GM10266 (cell line): ENCODE results near the gene SSBP2.
A peak's percentile ranks its signal among the peaks of the same experiment; 100 is the strongest.

ENCODE experiments used
- DNase-seq: peaks from one replicate; pipeline ENCODE4 v3.0.0; 2012; ENCODE audit errors: extremely low spot score
- TF ChIP-seq, protein P1 (sequence below): IDR thresholded peaks from 2 replicates; pipeline ENCODE4 v1.5.1; 2012; ENCODE audit warnings: mild to moderate bottlenecking, low read depth; ENCODE audit not compliant: control insufficient read depth, insufficient read depth; ENCODE audit errors: missing control alignments

The SSBP2 gene

DNA sequence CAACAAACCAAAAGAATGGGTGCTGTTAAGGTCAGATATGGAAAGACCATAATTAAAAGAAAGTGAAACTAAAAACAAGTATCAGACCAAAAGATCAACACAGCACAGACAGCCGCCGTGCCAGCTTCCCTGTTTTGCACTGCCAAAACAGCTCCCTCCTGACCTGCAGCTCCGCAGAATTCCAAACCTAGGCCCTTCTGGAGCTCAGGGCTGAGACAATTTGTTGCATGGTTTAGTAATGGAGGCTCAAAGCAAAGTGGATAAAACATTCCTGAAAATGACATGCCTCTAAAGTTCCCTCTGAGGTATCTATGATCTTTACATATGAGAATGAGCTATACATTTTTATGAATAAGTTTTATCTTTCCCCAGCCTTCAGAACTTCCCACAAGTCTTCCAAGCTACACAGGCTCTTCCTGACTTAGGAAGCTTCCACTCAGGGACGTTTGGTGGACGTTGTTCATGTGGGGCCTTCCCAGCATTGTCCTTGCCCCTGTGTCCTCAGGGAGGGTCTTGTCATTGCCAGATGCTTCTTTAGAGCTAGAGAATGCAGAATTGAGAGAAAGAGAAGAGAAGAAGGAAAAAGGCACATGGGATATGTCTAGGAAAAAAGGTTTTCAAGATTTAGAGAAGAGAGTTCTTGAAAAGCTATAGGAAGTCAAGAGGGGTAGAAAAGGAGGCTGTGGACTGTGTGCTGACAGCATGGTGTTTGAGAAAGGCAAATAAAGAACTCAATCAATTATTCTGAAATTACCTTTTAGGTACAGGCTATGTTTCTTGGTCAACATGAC, 28.4 kb upstream of the SSBP2 start:
- TF ChIP-seq, protein P1, sequence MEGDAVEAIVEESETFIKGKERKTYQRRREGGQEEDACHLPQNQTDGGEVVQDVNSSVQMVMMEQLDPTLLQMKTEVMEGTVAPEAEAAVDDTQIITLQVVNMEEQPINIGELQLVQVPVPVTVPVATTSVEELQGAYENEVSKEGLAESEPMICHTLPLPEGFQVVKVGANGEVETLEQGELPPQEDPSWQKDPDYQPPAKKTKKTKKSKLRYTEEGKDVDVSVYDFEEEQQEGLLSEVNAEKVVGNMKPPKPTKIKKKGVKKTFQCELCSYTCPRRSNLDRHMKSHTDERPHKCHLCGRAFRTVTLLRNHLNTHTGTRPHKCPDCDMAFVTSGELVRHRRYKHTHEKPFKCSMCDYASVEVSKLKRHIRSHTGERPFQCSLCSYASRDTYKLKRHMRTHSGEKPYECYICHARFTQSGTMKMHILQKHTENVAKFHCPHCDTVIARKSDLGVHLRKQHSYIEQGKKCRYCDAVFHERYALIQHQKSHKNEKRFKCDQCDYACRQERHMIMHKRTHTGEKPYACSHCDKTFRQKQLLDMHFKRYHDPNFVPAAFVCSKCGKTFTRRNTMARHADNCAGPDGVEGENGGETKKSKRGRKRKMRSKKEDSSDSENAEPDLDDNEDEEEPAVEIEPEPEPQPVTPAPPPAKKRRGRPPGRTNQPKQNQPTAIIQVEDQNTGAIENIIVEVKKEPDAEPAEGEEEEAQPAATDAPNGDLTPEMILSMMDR: no peak
- DNase-seq: peak; percentile 34

DNA sequence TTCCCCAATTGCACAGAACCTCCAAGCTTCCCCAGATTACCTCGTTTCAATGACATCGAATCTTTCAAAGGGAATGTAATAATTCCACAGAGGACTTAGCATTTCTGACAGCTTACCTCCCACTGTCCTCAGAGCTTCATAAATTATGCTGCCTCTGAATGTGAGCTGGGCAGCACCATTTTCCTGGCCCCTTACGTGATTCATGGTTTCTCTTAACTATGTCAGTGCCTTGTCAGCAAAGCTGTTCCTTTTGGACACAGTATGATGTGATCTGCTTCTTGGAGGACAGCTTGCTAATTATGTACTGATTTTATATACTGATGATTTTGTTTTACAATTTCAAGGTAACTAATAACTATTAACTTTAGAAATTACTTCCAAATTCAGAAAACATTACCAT, 27.7 kb upstream of the SSBP2 start:
- no peak for DNase-seq
- TF ChIP-seq, protein P1: no peak

DNA sequence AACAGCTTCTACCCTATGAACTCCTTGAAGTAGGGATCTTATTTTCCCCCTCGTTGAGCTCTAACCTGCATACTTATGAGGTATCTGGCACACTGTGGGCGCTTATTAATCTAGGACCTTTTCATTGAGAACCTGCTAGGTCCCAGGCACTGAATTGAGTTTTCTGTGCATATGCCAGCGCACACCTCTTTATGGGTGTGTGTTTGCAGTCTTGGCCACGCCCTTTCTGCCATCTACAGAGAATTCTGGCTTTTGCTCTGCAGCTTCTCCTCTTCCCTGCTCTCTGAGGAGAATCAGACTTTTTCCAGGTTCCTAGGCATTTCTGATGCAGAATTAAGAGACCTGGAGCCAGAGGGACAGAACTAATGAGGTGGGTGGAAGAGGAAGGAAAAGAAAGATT, 25.4 kb upstream of the SSBP2 start:
- no peak for DNase-seq
- TF ChIP-seq, protein P1: no peak

DNA sequence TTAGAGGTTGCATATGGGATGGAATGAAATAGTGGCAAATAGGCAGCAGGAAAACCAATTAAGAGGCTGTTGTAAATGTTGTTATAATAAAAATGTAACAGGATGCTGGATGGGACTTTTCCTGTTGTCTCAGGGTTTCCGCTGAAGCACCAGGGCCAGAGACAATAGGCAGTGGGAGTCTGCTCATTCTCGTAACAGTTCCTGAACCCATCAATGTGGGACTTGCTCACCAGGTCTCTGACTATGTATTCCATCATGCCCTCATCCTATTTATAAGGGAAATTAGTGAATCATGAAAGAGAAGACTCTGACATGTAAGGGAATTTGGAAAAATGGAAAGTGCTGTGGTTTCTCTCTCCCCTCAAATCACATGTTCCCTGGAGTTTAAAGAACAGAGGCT, 23.5 kb upstream of the SSBP2 start:
- DNase-seq: no peak
- TF ChIP-seq, protein P1: no peak

DNA sequence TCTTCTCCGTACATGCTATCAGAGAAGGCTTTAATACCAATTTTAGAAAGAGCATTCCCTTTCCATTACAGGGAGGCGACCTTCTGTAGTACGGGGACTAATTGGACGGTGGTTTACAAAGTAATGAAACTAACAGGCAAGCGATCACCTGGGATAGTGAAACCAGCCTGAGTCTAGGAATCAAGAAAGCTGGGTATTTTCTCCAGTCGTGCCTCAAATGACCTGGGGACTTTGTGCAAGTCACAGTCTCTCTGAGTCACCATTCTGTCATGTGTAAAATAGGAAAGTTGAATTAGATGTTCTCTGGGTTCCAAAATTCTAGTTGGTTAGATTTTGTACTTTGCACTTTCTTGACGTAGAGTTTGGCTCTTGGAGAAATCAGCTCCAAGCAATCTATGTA, 22.7 kb upstream of the SSBP2 start:
- no peak for DNase-seq
- TF ChIP-seq, protein P1: no peak

DNA sequence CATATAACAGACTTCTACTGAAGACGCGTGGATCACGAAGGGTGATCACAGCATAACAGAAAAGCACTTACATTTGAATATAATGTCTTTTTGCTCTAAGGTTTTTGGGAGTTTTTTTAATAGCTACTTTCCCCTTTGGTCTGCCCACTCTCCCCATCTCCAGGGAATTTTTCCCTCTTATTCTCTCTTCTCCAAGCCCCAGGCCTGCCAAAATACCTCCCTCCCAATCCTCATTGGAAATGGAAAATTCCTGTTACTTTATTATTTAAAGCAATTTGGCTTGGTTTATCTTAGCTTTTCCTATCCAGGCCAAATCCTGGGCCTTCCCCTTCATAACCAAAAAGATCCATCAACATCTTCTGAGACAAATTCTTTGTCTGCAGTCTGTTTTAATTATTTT, 22.3 kb upstream of the SSBP2 start:
- no peak for DNase-seq
- TF ChIP-seq, protein P1: no peak

DNA sequence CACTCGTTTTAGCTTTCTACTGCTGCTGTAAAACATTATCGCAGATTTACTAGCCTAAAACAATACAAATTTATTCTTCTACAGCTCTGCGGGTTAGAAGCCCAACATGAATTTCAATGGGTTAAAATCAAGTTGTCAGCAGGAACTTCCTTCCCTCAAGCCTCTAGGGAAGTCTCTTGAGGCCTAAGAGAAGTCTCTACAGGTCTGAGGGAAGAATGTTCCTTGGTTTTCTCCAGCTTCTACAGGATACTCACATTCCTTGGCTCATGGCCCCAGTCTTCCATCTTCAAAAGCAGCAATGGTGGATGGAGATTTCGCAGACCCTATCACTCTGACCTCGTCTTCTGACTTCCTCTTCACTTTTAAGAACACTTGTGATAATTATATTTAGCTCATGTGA, 21.6 kb upstream of the SSBP2 start:
- DNase-seq: no peak

More for the DNA sequence above, 21.6 kb upstream of the SSBP2 start:
- TF ChIP-seq, protein P1: no peak
